Measurements from ENCODE around the gene TLX1.
A peak's percentile ranks its signal among the peaks of the same experiment; 100 is the strongest.

The TLX1 gene

DNA sequence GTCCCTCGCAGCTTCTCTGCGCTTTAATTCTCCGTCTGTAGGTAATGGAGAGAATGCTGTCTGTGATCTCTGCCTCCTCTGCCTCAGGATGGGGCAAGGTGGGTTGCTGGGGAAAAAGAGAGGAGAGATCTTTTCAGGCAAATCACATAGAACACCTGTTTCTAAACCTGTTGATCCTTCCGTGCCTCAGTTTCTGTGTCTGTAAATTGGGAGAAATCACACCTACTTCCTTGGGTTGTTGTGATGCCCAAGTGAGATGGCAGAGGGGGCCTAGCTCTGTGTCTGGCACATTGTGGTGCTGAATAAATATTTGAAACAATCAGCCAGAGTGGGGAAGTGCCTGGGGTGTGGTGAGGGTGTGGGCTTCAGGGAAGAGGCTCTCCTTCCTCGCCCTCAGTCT, 40.5 kb upstream of the TLX1 start:
- TF ChIP-seq, protein P1, sequence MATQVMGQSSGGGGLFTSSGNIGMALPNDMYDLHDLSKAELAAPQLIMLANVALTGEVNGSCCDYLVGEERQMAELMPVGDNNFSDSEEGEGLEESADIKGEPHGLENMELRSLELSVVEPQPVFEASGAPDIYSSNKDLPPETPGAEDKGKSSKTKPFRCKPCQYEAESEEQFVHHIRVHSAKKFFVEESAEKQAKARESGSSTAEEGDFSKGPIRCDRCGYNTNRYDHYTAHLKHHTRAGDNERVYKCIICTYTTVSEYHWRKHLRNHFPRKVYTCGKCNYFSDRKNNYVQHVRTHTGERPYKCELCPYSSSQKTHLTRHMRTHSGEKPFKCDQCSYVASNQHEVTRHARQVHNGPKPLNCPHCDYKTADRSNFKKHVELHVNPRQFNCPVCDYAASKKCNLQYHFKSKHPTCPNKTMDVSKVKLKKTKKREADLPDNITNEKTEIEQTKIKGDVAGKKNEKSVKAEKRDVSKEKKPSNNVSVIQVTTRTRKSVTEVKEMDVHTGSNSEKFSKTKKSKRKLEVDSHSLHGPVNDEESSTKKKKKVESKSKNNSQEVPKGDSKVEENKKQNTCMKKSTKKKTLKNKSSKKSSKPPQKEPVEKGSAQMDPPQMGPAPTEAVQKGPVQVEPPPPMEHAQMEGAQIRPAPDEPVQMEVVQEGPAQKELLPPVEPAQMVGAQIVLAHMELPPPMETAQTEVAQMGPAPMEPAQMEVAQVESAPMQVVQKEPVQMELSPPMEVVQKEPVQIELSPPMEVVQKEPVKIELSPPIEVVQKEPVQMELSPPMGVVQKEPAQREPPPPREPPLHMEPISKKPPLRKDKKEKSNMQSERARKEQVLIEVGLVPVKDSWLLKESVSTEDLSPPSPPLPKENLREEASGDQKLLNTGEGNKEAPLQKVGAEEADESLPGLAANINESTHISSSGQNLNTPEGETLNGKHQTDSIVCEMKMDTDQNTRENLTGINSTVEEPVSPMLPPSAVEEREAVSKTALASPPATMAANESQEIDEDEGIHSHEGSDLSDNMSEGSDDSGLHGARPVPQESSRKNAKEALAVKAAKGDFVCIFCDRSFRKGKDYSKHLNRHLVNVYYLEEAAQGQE (IDR thresholded peaks at IDR 0.05; ENCODE audit: insufficient read depth in 1 of 2, low read depth in 2 of 2, low read length in 2 of 2) = no peak
- TF ChIP-seq POLR2AphosphoS5 (IDR thresholded peaks at IDR 0.05; ENCODE audit: low read depth, low read length) = no peak
- no peak for TF ChIP-seq SIN3A (IDR thresholded peaks at IDR 0.05; ENCODE audit: borderline replicate concordance, insufficient read depth, low read length)
- TF ChIP-seq TAF1 (IDR thresholded peaks at IDR 0.05; ENCODE audit: borderline replicate concordance, insufficient read depth, low read length) = no peak
- no peak for TF ChIP-seq FOXP2 (optimal IDR thresholded peaks at IDR 0.05; ENCODE audit: borderline replicate concordance, extremely low read depth, extremely low read length, insufficient read depth)

DNA sequence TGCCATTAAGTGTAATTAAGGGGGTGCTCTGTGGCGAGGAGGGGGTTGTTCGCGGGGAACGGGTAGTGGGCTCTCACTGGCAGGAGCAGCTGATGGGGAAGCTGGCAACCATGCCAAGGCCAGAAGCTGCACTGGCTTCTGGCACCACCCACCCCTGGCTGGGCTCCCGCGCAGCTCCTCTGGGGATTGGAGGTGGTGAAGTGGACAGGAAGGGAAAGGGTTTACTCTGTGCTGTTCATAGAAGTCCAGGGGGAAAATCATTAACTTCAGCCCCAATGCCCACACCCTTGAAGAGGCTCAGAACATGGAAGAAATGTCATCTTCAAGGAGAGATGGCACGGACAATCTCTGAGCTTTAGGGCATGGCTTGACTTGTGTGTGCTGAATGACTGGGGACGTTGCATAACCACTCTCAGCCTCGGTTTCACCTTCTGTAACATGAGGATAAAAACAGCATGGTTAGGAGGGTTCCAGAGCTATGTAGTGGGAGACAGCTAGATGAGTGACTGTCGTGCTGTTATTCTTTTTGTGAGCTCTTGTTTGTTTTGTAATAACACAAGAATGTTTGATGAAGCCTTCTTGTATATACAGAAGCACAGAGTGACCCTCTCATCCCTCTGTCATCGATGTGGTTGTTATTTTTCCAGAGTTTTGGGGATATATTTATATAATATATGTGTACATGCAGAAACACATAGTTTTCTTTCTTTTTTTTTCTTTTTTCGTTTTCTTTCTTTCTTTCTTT, 39.4 kb upstream of the TLX1 start:
- TF ChIP-seq, protein P1 (IDR thresholded peaks at IDR 0.05; ENCODE audit: insufficient read depth in 1 of 2, low read depth in 2 of 2, low read length in 2 of 2) = no peak
- TF ChIP-seq SIN3A (IDR thresholded peaks at IDR 0.05; ENCODE audit: borderline replicate concordance, insufficient read depth, low read length) (no peak), POLR2AphosphoS5 (IDR thresholded peaks at IDR 0.05; ENCODE audit: low read depth, low read length) (no peak), FOXP2 (optimal IDR thresholded peaks at IDR 0.05; ENCODE audit: borderline replicate concordance, extremely low read depth, extremely low read length, insufficient read depth) (no peak), TAF1 (IDR thresholded peaks at IDR 0.05; ENCODE audit: borderline replicate concordance, insufficient read depth, low read length) (no peak)

DNA sequence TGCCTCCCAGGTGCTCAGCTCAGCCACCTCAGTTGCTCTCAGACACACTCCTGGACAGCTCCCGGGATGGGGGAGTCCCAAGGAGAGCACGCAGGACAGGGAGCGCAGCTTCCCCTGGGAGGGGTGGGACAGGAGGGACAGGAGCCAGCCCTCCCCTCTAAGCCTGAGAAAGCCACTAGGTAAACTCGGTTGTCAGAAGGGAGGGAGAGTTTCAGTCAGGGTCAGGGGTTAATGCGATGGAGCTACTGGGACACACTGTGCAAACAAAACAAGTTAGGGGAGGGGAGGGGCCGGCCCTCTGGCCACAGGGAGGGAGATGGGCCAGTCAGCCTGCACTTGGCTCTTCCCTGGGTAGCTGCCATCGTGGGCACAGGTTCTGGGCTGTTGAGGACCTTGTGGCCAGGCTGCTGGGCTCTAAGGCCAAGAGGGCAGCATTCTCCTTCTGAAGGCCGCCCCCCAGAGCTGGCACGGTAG, 38.2 kb upstream of the TLX1 start:
- TF ChIP-seq, protein P1 (IDR thresholded peaks at IDR 0.05; ENCODE audit: insufficient read depth in 1 of 2, low read depth in 2 of 2, low read length in 2 of 2) = peak in 1 of 2 experiments; percentile 65; a peak in 1 of 4 replicates
- TF ChIP-seq FOXP2 (optimal IDR thresholded peaks at IDR 0.05; ENCODE audit: borderline replicate concordance, extremely low read depth, extremely low read length, insufficient read depth) (no peak), TAF1 (IDR thresholded peaks at IDR 0.05; ENCODE audit: borderline replicate concordance, insufficient read depth, low read length) (no peak)

DNA sequence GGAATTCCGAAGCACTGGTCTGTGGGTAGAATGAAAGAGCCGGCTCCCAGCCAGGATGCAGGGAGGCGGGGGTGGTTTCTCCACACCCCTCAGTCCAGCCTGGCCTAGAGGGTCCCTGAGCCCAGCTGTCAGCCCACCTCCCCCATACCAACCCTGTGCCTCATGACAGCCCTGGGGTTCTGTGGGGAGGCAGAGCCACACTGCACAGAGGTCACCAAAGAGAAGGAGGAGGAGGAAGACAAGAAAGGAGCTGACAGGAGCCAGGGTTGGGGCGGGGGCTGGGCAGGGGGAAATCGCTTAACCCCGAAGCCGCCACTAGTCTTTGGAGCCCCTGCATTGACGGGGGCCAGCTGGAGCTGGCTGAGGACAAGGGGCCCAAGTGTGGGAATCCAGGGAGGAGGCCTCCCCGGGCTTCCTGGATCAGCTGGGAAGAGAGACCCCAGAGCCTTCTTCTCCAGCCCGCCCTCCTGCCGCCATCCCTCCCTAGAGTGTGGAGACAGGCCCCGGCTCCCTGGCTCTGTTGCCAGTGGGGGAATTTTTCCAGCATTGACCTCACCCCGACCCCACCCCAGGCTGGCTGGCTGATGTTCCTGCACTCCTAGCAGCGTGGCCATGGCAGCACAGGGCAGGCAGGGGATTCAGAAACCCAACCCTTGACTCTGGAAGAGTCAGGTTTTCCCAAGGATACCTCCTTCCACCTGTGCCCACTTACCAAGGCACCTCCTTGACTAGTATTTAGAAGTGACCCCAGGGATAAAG, 36.8 kb upstream of the TLX1 start:
- TF ChIP-seq FOXP2 (optimal IDR thresholded peaks at IDR 0.05; ENCODE audit: borderline replicate concordance, extremely low read depth, extremely low read length, insufficient read depth) (no peak), SIN3A (IDR thresholded peaks at IDR 0.05; ENCODE audit: borderline replicate concordance, insufficient read depth, low read length) (no peak), TAF1 (IDR thresholded peaks at IDR 0.05; ENCODE audit: borderline replicate concordance, insufficient read depth, low read length) (no peak), POLR2AphosphoS5 (IDR thresholded peaks at IDR 0.05; ENCODE audit: low read depth, low read length) (no peak)
- TF ChIP-seq, protein P1 (IDR thresholded peaks at IDR 0.05; ENCODE audit: insufficient read depth in 1 of 2, low read depth in 2 of 2, low read length in 2 of 2) = no peak

Data from PFSK-1 (cell line).